ENCODE results near the gene B4GAT1.

B4GAT1 gene

GRCh38 chr11:66336234-66337102 lies 11.0 kb downstream of the B4GAT1 start, which contains the start of gene RIN1:
Gene RIN1, minus strand, starts transcription at chr11:66336434. Its CDS starts 32 bp downstream, at chr11:66336402.
- DNase-seq: peak; percentile 85

DNA sequence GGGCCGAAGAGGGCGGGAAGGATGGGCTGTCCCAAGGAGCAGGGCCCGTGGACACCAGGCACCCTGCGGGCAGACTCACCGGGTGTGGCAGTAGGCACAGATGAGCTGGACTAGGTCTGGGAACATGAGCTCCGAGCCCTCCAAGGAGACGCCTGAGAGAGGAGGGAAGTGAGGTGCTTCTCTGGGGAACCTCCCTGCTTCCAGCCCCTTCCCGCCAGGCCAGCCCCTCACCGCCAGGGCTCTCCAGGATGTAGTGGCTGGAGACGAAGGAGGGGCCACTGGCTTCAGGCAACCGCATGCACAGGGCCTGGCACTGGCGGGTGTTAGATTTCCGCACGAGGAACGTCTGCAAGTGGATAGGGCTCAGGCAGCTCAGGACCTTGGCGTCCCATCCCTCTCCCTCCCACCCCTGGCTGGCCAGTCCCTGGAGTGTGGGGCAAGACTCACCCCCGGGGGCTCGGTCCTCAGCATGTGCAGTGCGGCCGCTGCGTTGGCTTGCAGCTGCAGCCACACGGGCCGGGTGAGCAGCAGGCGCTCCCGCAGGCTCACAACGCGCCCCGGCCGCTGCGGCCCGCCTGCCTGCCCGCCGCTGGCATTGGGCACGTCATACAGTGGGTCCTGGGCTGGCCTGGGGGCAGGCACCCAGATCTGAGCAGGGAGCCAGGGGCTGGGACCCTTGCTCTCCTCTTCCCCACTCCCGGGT lies 11.7 kb downstream of the B4GAT1 start:
- DNase-seq: peak; percentile 58

GRCh38 chr11:66334605-66335442 lies 12.6 kb downstream of the B4GAT1 start:
- no peak for DNase-seq

GRCh38 chr11:66333896-66334604 lies 13.4 kb downstream of the B4GAT1 start:
- no peak for DNase-seq

DNA sequence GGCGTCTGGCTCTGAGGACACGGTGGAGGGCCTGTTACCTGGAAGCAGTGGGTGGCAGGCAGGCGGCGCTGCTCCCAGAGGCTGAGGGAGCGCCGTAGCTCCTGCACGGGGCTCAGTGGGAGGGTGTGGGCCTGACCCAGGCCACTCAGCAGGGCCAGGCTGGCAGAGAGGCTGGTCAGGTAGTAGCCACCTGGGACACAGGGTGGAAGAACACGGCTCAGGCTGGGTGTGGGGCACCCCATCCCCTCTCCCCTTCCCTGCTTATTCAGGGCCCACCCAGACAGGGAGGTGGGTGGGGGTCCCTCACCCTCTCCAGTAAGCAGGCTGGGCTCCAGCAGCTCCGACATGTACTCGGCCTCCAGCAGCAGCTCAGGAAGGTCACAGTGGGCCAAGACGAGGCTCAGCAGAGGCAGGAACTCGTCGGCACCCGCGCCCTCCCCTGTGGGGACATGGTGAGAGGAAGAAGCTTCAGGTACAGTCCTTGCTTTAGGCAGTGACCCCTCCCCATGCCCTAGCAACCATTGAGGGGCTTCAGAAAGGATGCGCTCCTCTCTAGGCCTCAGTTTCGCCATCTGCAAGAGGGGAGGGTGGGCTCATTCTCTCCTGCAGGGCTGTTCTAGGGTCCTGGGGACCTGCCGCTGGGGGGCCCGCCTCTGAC lies 14.1 kb downstream of the B4GAT1 start:
- DNase-seq: no peak

- DNase-seq: no peak
These were observed 14.8 kb downstream of the B4GAT1 start for GRCh38 chr11:66332371-66333219.

DNA sequence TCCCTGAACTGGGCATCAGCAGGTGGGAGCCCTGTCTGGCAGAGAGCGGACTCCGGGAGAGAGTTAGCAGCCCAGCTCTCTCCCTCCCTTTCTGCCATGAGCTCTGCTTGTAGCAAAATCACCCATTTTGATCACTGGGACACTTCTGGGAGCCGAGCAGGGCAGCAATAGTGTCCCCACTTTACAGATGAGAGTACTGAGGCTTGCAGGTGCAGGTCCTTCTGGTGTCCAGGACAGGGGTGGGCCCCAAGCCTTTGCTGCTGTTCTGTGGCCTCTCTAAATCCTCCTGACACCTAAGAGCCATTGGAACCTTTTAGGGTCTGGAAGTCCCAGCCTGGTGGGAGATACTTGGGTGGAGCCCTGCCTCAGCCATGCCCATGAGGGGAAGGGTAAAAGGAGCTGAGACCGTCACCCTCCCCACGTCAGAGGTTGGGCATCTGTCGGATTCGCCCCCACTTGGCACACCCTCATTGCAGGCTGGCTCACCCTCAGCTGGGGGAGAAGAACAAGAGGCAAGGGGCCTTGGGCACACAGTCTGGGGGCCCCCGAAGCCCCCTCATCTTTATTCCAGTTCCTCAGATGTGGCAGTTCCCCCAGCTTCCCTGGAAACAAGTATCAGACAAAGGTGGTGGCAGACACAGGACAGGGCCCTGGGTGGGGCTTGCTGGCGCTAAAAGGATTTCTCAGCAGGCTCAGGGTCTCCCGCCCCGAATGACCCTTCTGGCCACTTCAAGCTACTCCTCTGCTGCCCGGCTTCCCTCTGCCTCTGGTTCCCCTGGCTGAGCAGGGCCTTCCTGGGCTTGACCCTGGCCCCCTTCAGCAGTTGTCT lies 15.7 kb downstream of the B4GAT1 start:
- DNase-seq: no peak

DNA sequence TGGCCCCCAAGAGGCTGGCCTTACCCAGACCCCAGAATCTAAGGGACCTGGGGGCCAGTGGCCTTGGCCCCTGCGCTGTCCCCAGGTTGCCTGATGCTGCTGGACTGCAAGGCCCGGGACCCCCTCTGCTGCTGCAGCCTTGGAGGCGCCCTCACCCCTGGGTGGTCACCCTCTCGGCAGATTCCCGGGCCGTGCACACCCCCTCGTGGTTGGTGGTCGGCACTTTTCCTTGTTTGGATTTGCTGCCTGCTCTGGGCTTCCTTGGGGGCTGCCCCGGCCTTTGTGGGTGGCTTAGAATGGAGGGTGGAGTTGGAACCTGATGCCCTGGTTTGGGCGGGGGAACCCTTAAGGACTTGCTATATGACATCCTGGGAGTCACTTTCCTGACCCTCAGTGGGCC lies 16.5 kb downstream of the B4GAT1 start:
- no peak for DNase-seq

DNA sequence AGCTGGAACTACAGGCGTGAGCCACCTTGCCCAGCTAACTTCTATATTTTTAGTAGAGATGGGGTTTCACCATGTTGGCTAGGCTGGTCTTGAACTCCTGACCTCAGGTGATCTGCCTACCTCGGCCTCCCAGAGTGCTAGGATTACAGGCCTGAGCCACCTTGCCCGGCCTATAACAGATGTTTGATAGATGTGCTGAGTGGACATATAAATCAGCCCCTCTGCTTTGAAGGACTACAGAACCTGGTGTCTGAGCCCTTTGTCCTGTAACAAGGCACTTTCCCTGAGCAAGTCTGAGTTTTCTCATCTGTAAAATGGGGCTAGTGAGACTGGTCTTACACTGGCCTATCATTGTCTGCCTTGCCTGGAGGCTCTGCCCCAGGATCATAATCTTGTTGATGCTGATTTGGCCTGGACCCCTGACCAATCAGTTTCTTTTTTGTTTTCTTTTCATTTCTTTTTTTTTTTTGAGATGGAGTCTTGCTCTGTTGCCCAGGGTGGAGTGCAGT lies 18.2 kb downstream of the B4GAT1 start:
- no peak for DNase-seq

DNA sequence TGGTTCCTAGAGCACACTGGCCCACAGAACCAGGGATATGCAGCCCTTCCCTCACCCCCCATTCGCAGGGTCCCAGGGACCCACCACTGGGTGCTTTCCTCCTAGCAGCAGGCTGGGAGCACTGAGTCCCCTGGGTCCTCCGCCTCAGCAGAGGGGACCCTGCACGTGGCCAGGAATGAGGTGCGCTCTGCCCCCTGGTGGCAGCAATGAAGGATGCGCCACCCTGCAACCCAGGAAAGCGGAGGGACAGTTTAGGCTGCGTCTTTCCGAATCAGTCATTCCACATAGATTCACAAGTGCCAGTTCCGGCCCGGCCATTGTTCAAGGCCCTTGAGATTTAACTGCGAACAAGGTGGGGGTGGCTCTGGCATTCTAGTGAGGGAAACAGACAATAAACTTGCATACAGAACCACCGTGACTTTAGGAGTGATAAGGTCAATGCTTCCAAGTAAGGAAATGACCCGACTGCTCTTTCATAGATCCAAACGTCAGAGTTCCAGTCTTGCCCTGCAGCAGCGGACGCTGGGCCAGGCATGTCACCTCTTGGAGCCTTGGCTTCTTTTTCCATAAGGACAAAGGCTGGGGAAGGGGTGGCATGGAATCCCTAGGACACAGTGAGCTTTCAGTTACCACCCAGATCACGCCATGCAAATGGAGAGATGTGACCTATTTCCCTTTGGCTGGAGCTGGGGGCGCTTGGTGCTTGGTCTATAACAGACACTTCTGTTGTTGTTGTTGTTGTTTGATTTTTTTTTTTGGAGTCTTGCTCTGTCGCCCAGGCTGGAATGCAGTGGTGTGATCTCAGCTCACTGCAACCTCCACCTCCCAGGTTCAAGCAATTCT lies 18.9 kb downstream of the B4GAT1 start:
- peak; percentile 76 for DNase-seq

GRCh38 chr11:66328031-66328301 lies 19.5 kb downstream of the B4GAT1 start:
- no peak for DNase-seq

GRCh38 chr11:66327171-66328030 lies 20.0 kb downstream of the B4GAT1 start:
- peak; percentile 77 for DNase-seq

DNA sequence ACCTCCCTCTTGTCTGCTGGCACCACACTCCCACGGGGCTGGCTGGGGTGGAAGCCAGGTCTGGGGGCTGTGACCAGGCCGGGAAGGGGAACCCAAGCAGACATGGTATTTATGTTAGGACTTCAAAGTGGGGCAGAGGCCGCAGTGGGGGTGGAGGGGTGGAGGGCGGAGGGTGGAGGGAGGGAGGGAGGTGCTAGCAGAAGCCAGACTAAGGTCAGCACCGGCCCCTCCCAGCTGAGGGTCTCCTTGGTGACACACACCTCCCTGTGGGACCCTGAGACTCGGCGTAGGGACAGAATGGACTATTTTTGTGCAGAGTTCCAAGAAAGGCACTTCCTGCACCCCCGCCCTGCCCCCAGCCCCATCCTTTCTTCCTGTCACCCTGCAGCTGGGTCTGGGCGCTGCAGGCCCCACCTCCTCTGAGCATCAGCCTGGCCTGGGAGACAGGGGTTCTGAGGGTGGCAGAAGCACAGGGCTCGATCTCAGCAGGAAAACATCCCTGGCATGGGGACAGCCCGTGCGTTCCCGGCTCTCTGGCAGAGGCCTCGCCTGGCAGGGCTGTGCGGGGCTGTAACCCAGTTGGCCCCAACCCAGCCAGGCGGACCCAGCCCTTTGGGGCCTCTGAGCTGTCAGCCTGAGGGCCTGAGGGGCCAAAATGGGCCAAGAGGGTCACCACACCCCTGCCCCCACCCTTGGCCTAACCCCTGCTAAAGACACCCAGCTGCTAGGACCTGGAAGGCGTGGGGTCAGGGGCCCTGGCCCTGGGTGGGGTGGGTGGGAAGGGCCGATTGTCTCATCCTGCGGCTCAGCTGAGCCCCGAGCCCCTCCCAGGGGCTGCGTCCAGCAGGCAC lies 20.9 kb downstream of the B4GAT1 start:
- DNase-seq: peak; percentile 59

DNA sequence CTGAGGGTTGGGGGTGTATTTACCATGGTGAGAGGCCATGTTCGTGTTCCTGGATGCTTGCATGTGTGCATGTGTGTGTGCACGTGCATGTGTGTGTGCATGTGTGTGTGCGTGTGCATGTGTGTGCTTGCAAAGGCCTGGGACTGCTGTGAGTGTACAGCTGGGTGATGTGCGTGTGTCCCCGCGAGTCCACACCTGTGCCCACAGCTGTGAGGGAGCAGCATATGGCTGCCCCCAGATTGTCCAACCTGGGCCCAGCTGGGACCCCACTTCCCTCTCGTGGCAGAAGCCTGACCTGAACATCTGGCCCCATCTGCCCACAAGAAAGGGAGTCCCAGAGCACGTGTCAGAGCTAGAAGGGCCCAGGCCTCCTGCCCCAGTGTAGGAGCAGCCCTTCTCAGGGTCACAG lies 22.2 kb downstream of the B4GAT1 start:
- DNase-seq: peak; percentile 18

- peak; percentile 79 for DNase-seq
These were observed 22.8 kb downstream of the B4GAT1 start for GRCh38 chr11:66324664-66325063.

DNA sequence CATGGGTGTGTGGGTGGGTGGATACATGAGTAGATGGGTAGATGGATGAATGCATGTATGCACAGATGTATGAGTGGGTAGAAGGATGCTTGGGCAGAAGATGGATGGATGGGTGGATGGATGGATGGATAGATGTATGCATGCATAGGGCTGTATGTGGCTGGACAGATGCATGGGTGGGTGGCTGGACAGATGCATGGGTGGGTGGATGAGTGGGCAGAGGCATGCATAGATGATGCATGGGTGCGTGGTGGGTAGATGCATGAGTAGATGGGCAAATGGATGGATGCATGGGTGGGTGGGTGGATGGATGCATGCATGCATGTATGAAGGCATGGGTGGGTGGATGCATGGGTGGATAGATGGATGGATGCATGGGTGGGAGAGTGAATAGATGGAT lies 23.7 kb downstream of the B4GAT1 start:
- DNase-seq: no peak
